Measurements from ENCODE around the gene BABAM2.

DNA sequence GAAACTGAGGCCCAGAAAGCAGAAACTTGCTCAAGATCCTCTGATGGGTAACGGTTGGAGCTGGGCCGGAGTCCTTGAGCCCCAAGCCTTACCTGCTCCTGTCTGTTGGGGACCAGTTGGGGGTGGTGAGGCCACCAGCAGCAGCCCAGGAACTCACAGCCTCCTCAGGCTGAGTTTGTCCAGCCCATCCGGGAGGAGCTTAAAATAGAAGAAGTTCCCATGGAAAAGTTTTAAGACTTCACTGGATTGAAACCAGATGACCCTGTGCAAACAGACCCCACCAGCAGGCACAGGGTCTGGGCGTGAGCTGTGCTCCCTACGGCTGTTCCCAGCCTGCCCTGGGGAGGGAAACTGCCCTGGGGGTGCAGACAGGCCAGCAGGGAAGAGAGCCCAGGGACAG is 461.6 kb downstream of the BABAM2 start:
- TF ChIP-seq, protein P1, sequence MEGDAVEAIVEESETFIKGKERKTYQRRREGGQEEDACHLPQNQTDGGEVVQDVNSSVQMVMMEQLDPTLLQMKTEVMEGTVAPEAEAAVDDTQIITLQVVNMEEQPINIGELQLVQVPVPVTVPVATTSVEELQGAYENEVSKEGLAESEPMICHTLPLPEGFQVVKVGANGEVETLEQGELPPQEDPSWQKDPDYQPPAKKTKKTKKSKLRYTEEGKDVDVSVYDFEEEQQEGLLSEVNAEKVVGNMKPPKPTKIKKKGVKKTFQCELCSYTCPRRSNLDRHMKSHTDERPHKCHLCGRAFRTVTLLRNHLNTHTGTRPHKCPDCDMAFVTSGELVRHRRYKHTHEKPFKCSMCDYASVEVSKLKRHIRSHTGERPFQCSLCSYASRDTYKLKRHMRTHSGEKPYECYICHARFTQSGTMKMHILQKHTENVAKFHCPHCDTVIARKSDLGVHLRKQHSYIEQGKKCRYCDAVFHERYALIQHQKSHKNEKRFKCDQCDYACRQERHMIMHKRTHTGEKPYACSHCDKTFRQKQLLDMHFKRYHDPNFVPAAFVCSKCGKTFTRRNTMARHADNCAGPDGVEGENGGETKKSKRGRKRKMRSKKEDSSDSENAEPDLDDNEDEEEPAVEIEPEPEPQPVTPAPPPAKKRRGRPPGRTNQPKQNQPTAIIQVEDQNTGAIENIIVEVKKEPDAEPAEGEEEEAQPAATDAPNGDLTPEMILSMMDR (conservative IDR thresholded peaks at IDR 0.05; ENCODE audit: low read depth, low read length): no peak
- TF ChIP-seq POLR2A (IDR thresholded peaks at IDR 0.05; ENCODE audit: low read depth, low read length) (no peak), CEBPB (IDR thresholded peaks at IDR 0.05; ENCODE audit: low read depth, low read length) (no peak)
